K562 treated with DMSO at 1 percent for 24 hours (cell line): ENCODE results near the gene DUSP22. TPM values are rescaled to one million over a fixed set of nuclear protein-coding genes. Genes with fewer than 3 reads are reported as not detected.

ENCODE experiments used
- total RNA-seq: library from RNA; unstranded; fragments of 300-600 nt; gene quantifications from 2 replicates; pipeline ENCODE4 v1.2.3, GENCODE V29; 2022; ENCODE audit warnings: low read depth; ENCODE audit not compliant: insufficient read depth

The DUSP22 gene
- 63.8 and 66.6 TPM in 2 replicates for total RNA-seq

GRCh38 chr6:291697-292505 lies at the start of gene DUSP22:
TSS of gene DUSP22 (plus strand) at chr6:292487. CDS start at chr6:292540, 53 bp downstream.

GRCh38 chr6:391559-392440 lies 99.5 kb downstream of the DUSP22 start, which contains the start of gene IRF4:
TSS of gene IRF4 (plus strand) at chr6:391752. CDS start at chr6:393153, 1,401 bp downstream.

Other genes with a start within 250 kb of the DUSP22 start
- gene IRF4, start 99.3 kb downstream of the DUSP22 start, total RNA-seq = not detected in 2 replicates